Measurements from ENCODE around the gene GNAT1. TPM values are rescaled to one million over a fixed set of nuclear protein-coding genes. Genes with fewer than 3 reads are reported as not detected.

GNAT1 gene
- total and polyA plus RNA-seq, 3 experiments from 2014 or later: not detected

DNA sequence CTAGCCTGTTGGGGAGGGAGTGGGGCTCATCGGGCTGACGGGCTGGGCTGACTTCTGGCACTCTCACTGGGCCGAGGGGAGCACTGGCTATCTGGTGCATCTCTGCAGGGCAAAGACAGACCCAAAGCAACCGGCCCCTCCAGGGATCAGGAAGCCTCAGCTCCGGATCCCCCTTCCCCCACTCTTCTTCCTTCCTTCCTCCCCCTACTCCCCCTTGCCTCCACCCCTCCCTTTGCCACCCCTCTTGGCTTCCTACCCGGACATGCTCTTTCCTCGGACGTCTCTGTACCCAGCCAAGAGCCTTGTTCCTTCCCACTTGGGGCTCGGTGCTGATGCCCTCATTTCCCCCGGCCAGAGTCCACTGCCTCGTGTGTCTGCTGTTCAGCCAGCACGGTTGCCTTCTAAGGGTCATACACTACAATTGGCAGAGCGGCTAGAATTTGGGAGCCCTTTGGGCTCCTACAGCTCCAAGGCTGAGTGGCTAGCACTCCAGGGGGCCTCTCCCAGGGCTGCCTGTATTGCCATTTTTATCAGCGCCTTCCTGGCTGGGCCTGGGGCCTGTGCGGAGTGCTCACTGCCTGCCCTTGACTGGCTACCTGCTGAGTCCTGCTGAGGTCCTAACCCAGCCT is 25.4 kb upstream of the GNAT1 start:
- Histone ChIP-seq H3K4me1 (ENCODE audit: insufficient read depth, low read length) (no peaks in the 10 kb centered on the region), H3K27ac (ENCODE audit: low read depth, low read length) (no peak overlapping the region), H3K9me3 (ENCODE audit: low read length) (no peaks in the 10 kb centered on the region), H3K27me3 (ENCODE audit: insufficient read depth, low read length, poor library complexity, severe bottlenecking) (no peaks in the 10 kb centered on the region), H3K36me3 (ENCODE audit: insufficient read depth, low read length) (no peaks in the 10 kb centered on the region), H3K4me3 (ENCODE audit: low read length) (no peak overlapping the region)
- peaks cover 0 to 1% of the 10 kb centered on the region in 2 donors for H3K27me3 Mint-ChIP-seq
- DNase-seq: no peak
- H3K36me3 Mint-ChIP-seq: no peaks in the 10 kb centered on the region
- POLR2A ChIA-PET: no interaction called here
- H3K4me3 Mint-ChIP-seq: no peak overlapping the region
- no peaks in the 10 kb centered on the region for H3K4me1 Mint-ChIP-seq
- CTCF ChIA-PET: interaction anchor here (1.2 kb wide), 1 partner anchor 17 kb away, joined by 3 read pairs; no protein-coding TSS in a partner anchor
- H3K9me3 Mint-ChIP-seq: no peaks in the 10 kb centered on the region
- H3K27ac Mint-ChIP-seq: no peak overlapping the region

- H3K27ac ChIP-seq (ENCODE audit: low read depth, low read length): no peak overlapping the region
- CTCF ChIA-PET: no interaction called here
- no peaks in the 10 kb centered on the region for H3K9me3 ChIP-seq (ENCODE audit: low read length)
- H3K4me1 ChIP-seq (ENCODE audit: insufficient read depth, low read length): no peaks in the 10 kb centered on the region
- no peak for DNase-seq
- Mint-ChIP-seq H3K4me1 (no peaks in the 10 kb centered on the region), H3K27ac (no peak overlapping the region), H3K27me3 (peaks cover 0 to 1% of the 10 kb centered on the region in 2 donors), H3K4me3 (no peak overlapping the region), H3K9me3 (no peaks in the 10 kb centered on the region), H3K36me3 (no peaks in the 10 kb centered on the region)
- POLR2A ChIA-PET: no interaction called here
- no peak overlapping the region for H3K4me3 ChIP-seq (ENCODE audit: low read length)
- H3K27me3 ChIP-seq (ENCODE audit: insufficient read depth, low read length, poor library complexity, severe bottlenecking): no peaks in the 10 kb centered on the region
- H3K36me3 ChIP-seq (ENCODE audit: insufficient read depth, low read length): no peaks in the 10 kb centered on the region
These were observed 24.8 kb upstream of the GNAT1 start for GRCh38 chr3:50166620-50167019.

DNA sequence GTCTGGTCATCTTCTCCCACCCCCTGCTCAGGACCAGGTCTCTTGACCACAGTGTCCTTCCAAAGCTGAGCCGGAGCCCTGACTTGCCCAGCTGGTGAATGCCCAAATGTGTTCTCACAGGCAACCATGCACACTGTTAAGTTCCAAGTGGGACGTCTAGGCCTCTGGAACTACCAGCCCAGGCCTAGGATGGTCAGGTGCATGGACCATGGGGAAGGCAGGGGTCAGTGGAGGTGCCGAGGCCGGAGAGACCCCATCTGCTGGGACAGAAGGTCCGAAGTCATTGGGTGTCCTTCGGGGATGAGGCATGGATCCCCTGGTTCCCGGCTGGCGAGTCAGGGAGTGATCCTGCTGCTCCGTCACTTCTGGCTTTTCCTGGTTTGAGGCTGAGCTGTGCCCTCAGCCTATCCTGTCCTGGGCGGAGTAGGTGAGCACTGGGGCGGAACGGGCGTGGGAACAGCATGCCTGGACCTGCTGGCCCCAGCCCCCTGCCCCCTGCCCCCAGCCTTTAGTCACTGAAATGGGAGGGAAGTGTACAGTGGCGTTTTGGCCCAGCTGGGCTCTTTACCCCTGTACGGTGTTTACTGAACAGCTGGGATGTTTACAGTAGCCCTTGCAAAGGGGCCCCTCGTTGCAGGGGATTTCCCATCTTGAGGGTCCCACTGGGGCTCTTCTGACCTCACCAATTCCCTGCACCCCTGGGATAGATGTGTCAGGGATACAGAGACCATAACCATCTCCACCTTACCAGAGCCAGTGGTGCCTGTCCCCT is 24.2 kb upstream of the GNAT1 start:
- POLR2A ChIA-PET: no interaction called here
- H3K4me3 Mint-ChIP-seq: no peak overlapping the region

GRCh38 chr3:50167841-50168209 is 23.6 kb upstream of the GNAT1 start:
- no peak for DNase-seq
- H3K4me1 ChIP-seq (ENCODE audit: insufficient read depth, low read length): no peaks in the 10 kb centered on the region
- no peak overlapping the region for H3K4me3 ChIP-seq (ENCODE audit: low read length)
- H3K36me3 Mint-ChIP-seq: no peaks in the 10 kb centered on the region
- no peaks in the 10 kb centered on the region for H3K36me3 ChIP-seq (ENCODE audit: insufficient read depth, low read length)
- H3K9me3 ChIP-seq (ENCODE audit: low read length): no peaks in the 10 kb centered on the region
- no peak overlapping the region for H3K27ac ChIP-seq (ENCODE audit: low read depth, low read length)
- no peaks in the 10 kb centered on the region for H3K27me3 ChIP-seq (ENCODE audit: insufficient read depth, low read length, poor library complexity, severe bottlenecking)
- H3K4me1 Mint-ChIP-seq: no peaks in the 10 kb centered on the region
- peaks cover 0 to 1% of the 10 kb centered on the region in 2 donors for H3K27me3 Mint-ChIP-seq
- ChIA-PET CTCF (no interaction called here), POLR2A (no interaction called here)
- no peaks in the 10 kb centered on the region for H3K9me3 Mint-ChIP-seq
- H3K4me3 Mint-ChIP-seq: no peak overlapping the region
- H3K27ac Mint-ChIP-seq: peak overlapping the region in 1 of 8 donors; percentile 61

More for the DNA sequence above, 24.2 kb upstream of the GNAT1 start:
- no peaks in the 10 kb centered on the region for H3K4me1 Mint-ChIP-seq
- H3K36me3 ChIP-seq (ENCODE audit: insufficient read depth, low read length): no peaks in the 10 kb centered on the region
- no peaks in the 10 kb centered on the region for H3K27me3 ChIP-seq (ENCODE audit: insufficient read depth, low read length, poor library complexity, severe bottlenecking)
- H3K36me3 Mint-ChIP-seq: no peaks in the 10 kb centered on the region
- no peaks in the 10 kb centered on the region for H3K9me3 ChIP-seq (ENCODE audit: low read length)
- DNase-seq: no peak
- no peaks in the 10 kb centered on the region for H3K4me1 ChIP-seq (ENCODE audit: insufficient read depth, low read length)
- no peak overlapping the region for H3K27ac Mint-ChIP-seq
- H3K9me3 Mint-ChIP-seq: no peaks in the 10 kb centered on the region
- peaks cover 0 to 1% of the 10 kb centered on the region in 2 donors for H3K27me3 Mint-ChIP-seq
- H3K27ac ChIP-seq (ENCODE audit: low read depth, low read length): no peak overlapping the region
- CTCF ChIA-PET: no interaction called here
- no peak overlapping the region for H3K4me3 ChIP-seq (ENCODE audit: low read length)

DNA sequence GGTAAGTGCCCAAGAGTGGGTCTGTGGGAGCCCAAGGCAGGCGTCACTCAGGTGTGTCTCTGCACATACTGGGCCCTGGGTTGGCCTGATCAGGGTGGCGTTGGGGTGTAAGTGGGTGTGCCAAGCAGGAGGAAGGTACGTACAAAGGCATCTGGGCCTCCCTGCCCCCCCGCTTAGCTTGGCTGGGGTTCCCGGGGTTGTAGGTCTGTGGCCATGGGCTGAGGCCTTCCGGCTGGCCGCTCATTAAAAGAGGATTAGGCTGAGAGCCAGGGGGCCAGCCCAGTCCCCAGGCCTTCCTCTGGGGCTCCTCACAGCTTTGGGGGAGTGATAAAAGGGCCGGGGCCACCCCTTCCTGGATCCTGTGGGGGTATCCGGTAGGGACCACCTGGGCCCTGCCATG is 23.0 kb upstream of the GNAT1 start:
- Mint-ChIP-seq H3K4me1 (no peaks in the 10 kb centered on the region), H3K9me3 (no peaks in the 10 kb centered on the region), H3K36me3 (no peaks in the 10 kb centered on the region), H3K27ac (no peak overlapping the region), H3K27me3 (peaks cover 0 to 1% of the 10 kb centered on the region in 2 donors), H3K4me3 (no peak overlapping the region)
- ChIA-PET CTCF (interaction anchor here (0.6 kb wide), 1 partner anchor 22 kb away, joined by 3 read pairs; no protein-coding TSS in a partner anchor), POLR2A (no interaction called here)
- H3K27me3 ChIP-seq (ENCODE audit: insufficient read depth, low read length, poor library complexity, severe bottlenecking): no peaks in the 10 kb centered on the region
- no peak overlapping the region for H3K4me3 ChIP-seq (ENCODE audit: low read length)
- H3K36me3 ChIP-seq (ENCODE audit: insufficient read depth, low read length): no peaks in the 10 kb centered on the region
- no peaks in the 10 kb centered on the region for H3K4me1 ChIP-seq (ENCODE audit: insufficient read depth, low read length)
- H3K9me3 ChIP-seq (ENCODE audit: low read length): no peaks in the 10 kb centered on the region
- H3K27ac ChIP-seq (ENCODE audit: low read depth, low read length): no peak overlapping the region
- DNase-seq: no peak

- Mint-ChIP-seq H3K4me1 (peaks cover 0 to 2% (median 2%) of the 10 kb centered on the region in 3 donors), H3K4me3 (no peak overlapping the region), H3K9me3 (no peaks in the 10 kb centered on the region), H3K36me3 (no peaks in the 10 kb centered on the region), H3K27ac (no peak overlapping the region), H3K27me3 (peaks cover 0 to 1% of the 10 kb centered on the region in 2 donors)
- POLR2A ChIA-PET: no interaction called here
- no peaks in the 10 kb centered on the region for H3K9me3 ChIP-seq (ENCODE audit: low read length)
- CTCF ChIA-PET: interaction anchor here (0.6 kb wide), 1 partner anchor 22 kb away, joined by 3 read pairs; no protein-coding TSS in a partner anchor
- H3K4me1 ChIP-seq (ENCODE audit: insufficient read depth, low read length): no peaks in the 10 kb centered on the region
- H3K4me3 ChIP-seq (ENCODE audit: low read length): no peak overlapping the region
- no peak overlapping the region for H3K27ac ChIP-seq (ENCODE audit: low read depth, low read length)
- no peak for DNase-seq
- H3K27me3 ChIP-seq (ENCODE audit: insufficient read depth, low read length, poor library complexity, severe bottlenecking): no peaks in the 10 kb centered on the region
- no peaks in the 10 kb centered on the region for H3K36me3 ChIP-seq (ENCODE audit: insufficient read depth, low read length)
These were observed 22.6 kb upstream of the GNAT1 start for GRCh38 chr3:50168791-50169190.

GRCh38 chr3:50169232-50169832 is 22.1 kb upstream of the GNAT1 start:
- H3K27ac ChIP-seq (ENCODE audit: low read depth, low read length): no peak overlapping the region
- Mint-ChIP-seq H3K27ac (no peak overlapping the region), H3K4me3 (no peak overlapping the region), H3K27me3 (peaks cover 0 to 1% of the 10 kb centered on the region in 2 donors), H3K9me3 (no peaks in the 10 kb centered on the region), H3K4me1 (peaks cover 0 to 4% (median 4%) of the 10 kb centered on the region in 3 donors), H3K36me3 (no peaks in the 10 kb centered on the region)
- no peak for DNase-seq
- POLR2A ChIA-PET: no interaction called here
- CTCF ChIA-PET: no interaction called here
- no peaks in the 10 kb centered on the region for H3K27me3 ChIP-seq (ENCODE audit: insufficient read depth, low read length, poor library complexity, severe bottlenecking)
- no peaks in the 10 kb centered on the region for H3K4me1 ChIP-seq (ENCODE audit: insufficient read depth, low read length)
- no peaks in the 10 kb centered on the region for H3K36me3 ChIP-seq (ENCODE audit: insufficient read depth, low read length)
- no peak overlapping the region for H3K4me3 ChIP-seq (ENCODE audit: low read length)
- H3K9me3 ChIP-seq (ENCODE audit: low read length): no peaks in the 10 kb centered on the region

DNA sequence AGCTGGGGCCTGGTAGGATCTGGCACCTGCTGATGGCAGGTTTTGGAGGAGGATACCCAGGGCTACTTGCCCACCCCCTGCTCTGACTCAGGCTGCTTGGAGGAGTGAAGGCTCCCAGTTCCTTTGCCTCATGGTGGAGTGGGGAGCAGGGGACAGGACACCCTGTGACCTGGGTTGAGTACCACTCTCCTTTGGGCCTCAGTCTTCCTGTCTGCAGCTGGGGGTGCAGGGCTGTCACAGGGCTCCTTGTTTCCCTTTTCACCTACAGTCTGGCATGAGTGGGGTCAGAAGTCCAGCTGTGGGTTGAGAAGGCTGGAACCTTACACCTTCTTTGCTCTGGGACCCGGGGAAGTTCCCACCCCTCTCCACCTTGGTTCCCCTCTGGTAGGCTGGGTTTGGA is 21.6 kb upstream of the GNAT1 start:
- H3K27me3 ChIP-seq (ENCODE audit: insufficient read depth, low read length, poor library complexity, severe bottlenecking): no peaks in the 10 kb centered on the region
- DNase-seq: no peak
- no peaks in the 10 kb centered on the region for H3K9me3 ChIP-seq (ENCODE audit: low read length)
- no peaks in the 10 kb centered on the region for H3K36me3 ChIP-seq (ENCODE audit: insufficient read depth, low read length)
- no peak overlapping the region for H3K4me3 ChIP-seq (ENCODE audit: low read length)
- H3K4me3 Mint-ChIP-seq: no peak overlapping the region
- H3K27ac Mint-ChIP-seq: no peak overlapping the region
- ChIA-PET POLR2A (no interaction called here), CTCF (no interaction called here)
- H3K27ac ChIP-seq (ENCODE audit: low read depth, low read length): no peak overlapping the region
- no peaks in the 10 kb centered on the region for H3K4me1 ChIP-seq (ENCODE audit: insufficient read depth, low read length)
- peaks cover 0 to 1% of the 10 kb centered on the region in 2 donors for H3K27me3 Mint-ChIP-seq
- no peaks in the 10 kb centered on the region for H3K9me3 Mint-ChIP-seq
- H3K4me1 Mint-ChIP-seq: peaks cover 0 to 4% (median 4%) of the 10 kb centered on the region in 3 donors
- no peaks in the 10 kb centered on the region for H3K36me3 Mint-ChIP-seq
